ENCODE measurements around the gene NAA50. TPM values are rescaled to one million over a fixed set of nuclear protein-coding genes. Genes with fewer than 3 reads are reported as not detected.

NAA50 gene
- total and polyA plus RNA-seq, 2 of the 13 experiments (the other 11 are each of a cell fraction or from before 2014, with no cell fraction given): 30.2 to 233 TPM

GRCh38 chr3:113744941-113745755 is 901 bp downstream of the NAA50 start (continued):
- TF ChIP-seq FOXK1 (CRISPR knock-in tag; IDR thresholded peaks at IDR 0.05; ENCODE audit: borderline replicate concordance, low read depth): no peak
- TF ChIP-seq HNF1A (IDR thresholded peaks at IDR 0.05; ENCODE audit: low read depth): no peak
- no peak; the same call in 1 of the 2 replicates for TF ChIP-seq HNF1A (CRISPR knock-in tag; IDR thresholded peaks at IDR 0.05; ENCODE audit: borderline replicate concordance)
- TF ChIP-seq ZNF232 (CRISPR knock-in tag; IDR thresholded peaks at IDR 0.05; ENCODE audit: borderline replicate concordance): no peak
- no peak for TF ChIP-seq ZNF710 (CRISPR knock-in tag; IDR thresholded peaks at IDR 0.05; ENCODE audit: borderline replicate concordance)
- no peak for TF ChIP-seq THAP7 (CRISPR knock-in tag; IDR thresholded peaks at IDR 0.05)
- TF ChIP-seq TCF12 (IDR thresholded peaks at IDR 0.05): no peak
- TF ChIP-seq TCF12 (CRISPR knock-in tag; IDR thresholded peaks at IDR 0.05): no peak
- peak; percentile 46; the same call in 1 of the 2 replicates for TF ChIP-seq FOSL2 (CRISPR knock-in tag; IDR thresholded peaks at IDR 0.05)
- no peak for TF ChIP-seq ZNF3 (CRISPR knock-in tag; IDR thresholded peaks at IDR 0.05)
- no peak for TF ChIP-seq CREB3 (CRISPR knock-in tag; IDR thresholded peaks at IDR 0.05)
- no peak for TF ChIP-seq ZNF362 (CRISPR knock-in tag; IDR thresholded peaks at IDR 0.05; ENCODE audit: borderline replicate concordance)
- no peak for TF ChIP-seq YEATS4 (CRISPR knock-in tag; IDR thresholded peaks at IDR 0.05; ENCODE audit: borderline replicate concordance)
- TF ChIP-seq ZNF747 (CRISPR knock-in tag; IDR thresholded peaks at IDR 0.05; ENCODE audit: borderline replicate concordance): 0 out of 2 replicates have a peak, but pooled peaks have one; percentile 11
- peak; percentile 33; the same call in 1 of the 2 replicates for TF ChIP-seq PCBP1 (IDR thresholded peaks at IDR 0.05; ENCODE audit: borderline replicate concordance, low read depth, low read length)
- TF ChIP-seq SAP130 (CRISPR knock-in tag; IDR thresholded peaks at IDR 0.05; ENCODE audit: low read depth): peak; percentile 70
- TF ChIP-seq ZNF446 (CRISPR knock-in tag; IDR thresholded peaks at IDR 0.05): no peak
- TF ChIP-seq ZNF253 (CRISPR knock-in tag; IDR thresholded peaks at IDR 0.05; ENCODE audit: borderline replicate concordance): no peak
- no peak for TF ChIP-seq ZNF274 (CRISPR knock-in tag; IDR thresholded peaks at IDR 0.05)
- TF ChIP-seq MIER3 (CRISPR knock-in tag; IDR thresholded peaks at IDR 0.05; ENCODE audit: borderline replicate concordance): peak; percentile 54; the same call in 1 of the 2 replicates
- no peak for TF ChIP-seq ZNF354B (CRISPR knock-in tag; IDR thresholded peaks at IDR 0.05)

All from HepG2 (cell line).